Central memory CD8-positive, alpha-beta T cell (primary cell): Measurements from ENCODE around the gene CDK6.

ENCODE experiments used
- ATAC-seq: fragments of 150-1000 bp; cut with Tn5 transposase; replicated peaks from 2 replicates; pipeline ENCODE4 v1.10.0; 2022; ENCODE audit warnings: mild to moderate bottlenecking, moderate FRiP score, moderate number of reproducible peaks; ENCODE audit not compliant: poor library complexity, severe bottlenecking; ENCODE audit errors: extremely low read depth
- DNase-seq, 2 donors: peaks; one replicate each; pipeline ENCODE4 v3.0.0; 2021; ENCODE audit warnings: low spot score in 2 of 2
- H3K27ac Mint-ChIP-seq: one replicate; pipeline ENCODE4 v1.8.0; 2022; ENCODE audit warnings: low read depth, mild to moderate bottlenecking, moderate library complexity, mixed read lengths
- H3K27me3 Mint-ChIP-seq: one replicate; pipeline ENCODE4 v1.8.0; 2022; ENCODE audit warnings: mixed read lengths
- H3K36me3 Mint-ChIP-seq: one replicate; pipeline ENCODE4 v1.8.0; 2022; ENCODE audit warnings: mild to moderate bottlenecking, moderate library complexity, mixed read lengths; ENCODE audit not compliant: insufficient read depth
- H3K4me1 Mint-ChIP-seq: one replicate; pipeline ENCODE4 v1.8.0; 2022; ENCODE audit warnings: mixed read lengths
- H3K4me3 Mint-ChIP-seq: one replicate; pipeline ENCODE4 v1.8.0; 2022; ENCODE audit warnings: mild to moderate bottlenecking, moderate library complexity, mixed read lengths
- H3K9me3 Mint-ChIP-seq: one replicate; pipeline ENCODE4 v1.8.0; 2022; ENCODE audit warnings: mixed read lengths

The CDK6 gene

GRCh38 chr7:92831716-92832533, 4.4 kb downstream of the CDK6 start:
- ATAC-seq: no peak
- peaks cover 19% of the 10 kb centered on the region for H3K36me3 Mint-ChIP-seq

DNA sequence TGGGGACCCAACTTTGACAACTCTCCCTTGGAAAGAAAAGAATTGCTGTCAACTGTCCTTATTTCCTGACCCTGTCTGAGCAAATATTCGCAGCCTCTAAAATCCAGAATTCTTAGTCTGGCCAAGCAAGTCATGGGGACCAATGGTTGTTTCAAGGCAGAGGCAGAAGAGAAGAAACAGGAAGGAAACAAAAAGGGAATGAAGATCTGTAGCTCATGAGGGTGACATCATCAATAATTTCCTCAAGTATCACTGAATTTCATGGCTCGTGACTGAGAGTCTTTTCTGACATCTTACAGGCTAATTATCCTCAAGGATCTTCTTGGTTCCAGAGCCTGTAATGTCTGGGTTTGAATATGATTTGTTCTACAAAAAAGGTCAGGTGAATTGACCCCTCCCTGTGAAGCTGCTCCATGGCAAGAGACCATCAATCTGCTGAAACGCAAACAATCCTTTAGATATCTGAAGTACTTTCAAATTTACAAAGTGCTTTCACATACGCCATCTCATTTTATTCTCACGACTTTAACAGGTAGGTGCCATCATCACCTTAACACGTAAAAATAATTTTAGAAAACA, 5.8 kb downstream of the CDK6 start:
- no peaks in the 10 kb centered on the region for H3K9me3 Mint-ChIP-seq
- no peak for ATAC-seq
- no peak for DNase-seq
- peaks cover 17% of the 10 kb centered on the region for H3K36me3 Mint-ChIP-seq
- peak overlapping the region; percentile 89 for H3K4me3 Mint-ChIP-seq
- no peaks in the 10 kb centered on the region for H3K27me3 Mint-ChIP-seq
- H3K27ac Mint-ChIP-seq: no peak overlapping the region
- H3K4me1 Mint-ChIP-seq: peaks cover 56% of the 10 kb centered on the region

More at GRCh38 chr7:92831716-92832533, 4.4 kb downstream of the CDK6 start:
- peaks cover 45% of the 10 kb centered on the region for H3K4me1 Mint-ChIP-seq
- no peaks in the 10 kb centered on the region for H3K27me3 Mint-ChIP-seq
- no peak for DNase-seq
- no peaks in the 10 kb centered on the region for H3K9me3 Mint-ChIP-seq
- H3K27ac Mint-ChIP-seq: peak overlapping the region; percentile 93
- peak overlapping the region; percentile 89 for H3K4me3 Mint-ChIP-seq

DNA sequence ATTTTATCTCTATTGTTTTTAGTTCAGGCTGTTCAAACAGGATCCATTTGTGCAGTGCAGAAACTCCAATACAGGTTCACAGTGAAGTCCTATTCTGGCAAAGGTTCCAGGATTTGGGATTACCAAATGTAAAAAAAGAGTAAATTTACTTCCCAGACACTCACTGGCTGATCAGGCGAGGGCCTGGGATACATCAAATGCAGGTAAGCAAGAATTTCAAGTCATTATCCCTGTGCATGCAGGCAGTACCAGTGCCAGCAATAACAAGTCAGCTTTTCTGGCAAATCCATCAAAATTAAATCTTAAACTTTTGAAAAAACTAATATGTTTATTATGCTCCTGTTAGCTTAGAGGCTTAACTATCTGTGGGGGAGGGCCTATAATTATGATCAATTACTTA, 6.3 kb downstream of the CDK6 start:
- Mint-ChIP-seq H3K9me3 (no peaks in the 10 kb centered on the region), H3K36me3 (peaks cover 15% of the 10 kb centered on the region), H3K4me1 (peaks cover 61% of the 10 kb centered on the region), H3K27ac (no peak overlapping the region), H3K27me3 (no peaks in the 10 kb centered on the region), H3K4me3 (no peak overlapping the region)
- no peak for ATAC-seq
- DNase-seq: no peak

DNA sequence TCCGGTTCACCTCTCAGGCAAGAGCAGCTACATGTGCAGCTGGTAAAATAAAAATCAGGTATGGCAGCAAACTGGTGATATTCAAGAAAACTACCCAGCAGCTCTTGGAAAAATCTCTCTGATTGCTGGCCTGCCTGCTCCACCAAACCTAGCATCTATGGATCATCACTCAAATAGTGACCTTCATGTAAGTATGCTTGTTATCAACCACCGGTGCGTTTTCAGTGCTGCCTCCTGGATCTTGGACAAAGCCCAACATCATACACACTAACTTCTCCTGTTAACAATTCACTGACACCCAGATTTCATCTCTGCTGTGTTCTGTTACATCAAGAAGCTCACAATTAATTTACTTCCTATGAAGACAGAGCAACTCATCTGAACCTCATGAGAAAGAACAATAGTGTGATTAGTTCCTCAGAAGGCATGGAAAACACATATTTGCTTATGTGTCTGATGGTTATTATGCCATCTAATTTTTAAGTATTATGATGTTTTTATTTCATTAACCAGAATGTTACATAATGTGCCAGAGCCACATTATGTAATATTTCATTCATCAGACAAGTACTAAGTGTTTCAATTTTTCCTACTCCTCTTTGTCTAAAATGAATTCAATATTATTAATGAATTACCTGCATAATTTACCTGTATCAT, 8.8 kb downstream of the CDK6 start:
- no peak overlapping the region for H3K4me3 Mint-ChIP-seq
- no peak overlapping the region for H3K27ac Mint-ChIP-seq
- H3K4me1 Mint-ChIP-seq: peaks cover 62% of the 10 kb centered on the region
- peaks cover 4% of the 10 kb centered on the region for H3K36me3 Mint-ChIP-seq
- DNase-seq (no peak), ATAC-seq (no peak)
- H3K27me3 Mint-ChIP-seq: no peaks in the 10 kb centered on the region
- no peaks in the 10 kb centered on the region for H3K9me3 Mint-ChIP-seq

DNA sequence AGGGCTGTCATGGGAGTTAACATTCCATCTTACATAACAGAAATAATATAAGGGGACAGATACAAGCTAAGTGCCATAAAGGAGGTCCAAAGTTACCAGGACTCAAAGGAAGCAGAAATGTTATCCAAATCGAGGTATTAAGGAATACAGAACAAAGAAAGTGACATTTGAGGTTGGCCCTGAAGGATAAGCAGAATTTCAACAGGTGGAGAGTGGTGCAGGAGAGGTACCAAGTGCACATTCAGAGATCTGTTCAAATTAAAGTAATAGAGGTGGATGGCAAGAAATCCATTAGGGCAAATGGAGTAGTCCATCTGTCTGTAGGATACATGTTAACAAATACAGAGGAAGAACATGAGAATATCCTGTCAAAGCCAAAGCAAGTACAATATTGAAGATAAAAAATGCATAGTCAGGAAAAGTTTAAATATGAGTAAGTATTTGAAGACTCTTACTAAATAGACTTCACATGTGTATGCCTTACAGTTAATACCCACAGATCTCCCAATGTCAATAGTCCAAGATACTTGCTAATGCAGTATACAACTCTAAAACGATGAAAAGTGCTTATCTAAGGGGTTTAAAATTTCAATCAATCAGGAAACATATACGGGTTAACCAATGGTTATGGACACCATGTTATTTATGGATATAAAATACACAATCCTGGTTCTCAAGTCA, 10.0 kb downstream of the CDK6 start:
- peaks cover 2% of the 10 kb centered on the region for H3K36me3 Mint-ChIP-seq
- DNase-seq (no peak), ATAC-seq (no peak)
- H3K27ac Mint-ChIP-seq: peak overlapping the region; percentile 17
- H3K27me3 Mint-ChIP-seq: no peaks in the 10 kb centered on the region
- no peak overlapping the region for H3K4me3 Mint-ChIP-seq
- peaks cover 50% of the 10 kb centered on the region for H3K4me1 Mint-ChIP-seq
- no peaks in the 10 kb centered on the region for H3K9me3 Mint-ChIP-seq

DNA sequence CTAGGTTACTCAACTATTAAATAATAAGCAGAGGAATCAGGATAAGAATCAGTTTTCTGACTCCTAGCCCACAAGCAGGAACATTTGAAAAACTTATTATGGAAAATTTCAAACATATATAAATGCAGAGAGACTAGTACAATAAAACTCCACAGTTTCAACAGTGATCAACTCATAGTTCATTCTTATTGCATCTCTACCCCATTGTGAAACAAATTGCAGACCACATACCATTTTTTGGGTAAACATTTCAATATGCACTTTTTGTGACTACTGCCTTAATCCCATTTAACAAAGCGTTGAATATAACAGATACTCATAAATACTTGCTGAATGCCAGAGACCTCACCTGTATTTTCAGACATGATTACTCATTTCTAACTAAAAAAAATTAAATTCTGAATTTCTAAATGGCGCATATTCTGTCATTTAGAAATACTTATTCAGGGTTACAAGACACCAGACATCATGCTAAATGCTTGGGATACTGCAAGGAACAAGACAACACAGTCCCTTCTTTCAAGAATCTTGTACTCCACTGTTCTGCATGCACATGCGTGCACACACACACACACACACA, 11.4 kb downstream of the CDK6 start:
- no peaks in the 10 kb centered on the region for H3K9me3 Mint-ChIP-seq
- H3K4me3 Mint-ChIP-seq: no peak overlapping the region
- DNase-seq: no peak
- H3K4me1 Mint-ChIP-seq: peaks cover 45% of the 10 kb centered on the region
- ATAC-seq: no peak
- H3K36me3 Mint-ChIP-seq: peaks cover 2% of the 10 kb centered on the region
- peak overlapping the region; percentile 17 for H3K27ac Mint-ChIP-seq
- H3K27me3 Mint-ChIP-seq: no peaks in the 10 kb centered on the region

DNA sequence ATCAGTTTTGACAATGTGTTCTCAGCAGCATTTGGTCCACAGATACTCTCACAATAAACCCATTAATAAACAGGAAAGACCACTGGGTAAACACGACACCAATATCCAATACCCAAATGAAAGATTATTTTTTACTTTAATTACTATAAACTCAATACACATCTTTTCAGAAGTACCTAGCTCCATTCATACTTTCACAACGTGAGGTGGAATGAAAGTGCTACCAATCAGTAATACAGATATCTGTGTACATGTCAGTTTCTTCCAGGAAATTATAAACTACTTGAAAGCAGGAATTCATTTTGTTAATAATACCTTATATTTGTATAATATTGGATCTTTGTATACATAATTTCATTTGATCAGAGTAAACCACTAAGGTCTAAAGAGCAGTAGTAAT, 11.9 kb downstream of the CDK6 start:
- Mint-ChIP-seq H3K4me1 (peaks cover 50% of the 10 kb centered on the region), H3K4me3 (no peak overlapping the region), H3K27ac (no peak overlapping the region), H3K27me3 (no peaks in the 10 kb centered on the region), H3K9me3 (no peaks in the 10 kb centered on the region), H3K36me3 (peaks cover 2% of the 10 kb centered on the region)
- ATAC-seq: no peak
- DNase-seq: no peak

GRCh38 chr7:92823042-92823441, 13.3 kb downstream of the CDK6 start:
- H3K27me3 Mint-ChIP-seq: no peaks in the 10 kb centered on the region
- no peak for ATAC-seq
- no peak overlapping the region for H3K4me3 Mint-ChIP-seq
- no peaks in the 10 kb centered on the region for H3K9me3 Mint-ChIP-seq
- no peak overlapping the region for H3K27ac Mint-ChIP-seq
- peaks cover 59% of the 10 kb centered on the region for H3K4me1 Mint-ChIP-seq
- DNase-seq: no peak
- peaks cover 2% of the 10 kb centered on the region for H3K36me3 Mint-ChIP-seq

DNA sequence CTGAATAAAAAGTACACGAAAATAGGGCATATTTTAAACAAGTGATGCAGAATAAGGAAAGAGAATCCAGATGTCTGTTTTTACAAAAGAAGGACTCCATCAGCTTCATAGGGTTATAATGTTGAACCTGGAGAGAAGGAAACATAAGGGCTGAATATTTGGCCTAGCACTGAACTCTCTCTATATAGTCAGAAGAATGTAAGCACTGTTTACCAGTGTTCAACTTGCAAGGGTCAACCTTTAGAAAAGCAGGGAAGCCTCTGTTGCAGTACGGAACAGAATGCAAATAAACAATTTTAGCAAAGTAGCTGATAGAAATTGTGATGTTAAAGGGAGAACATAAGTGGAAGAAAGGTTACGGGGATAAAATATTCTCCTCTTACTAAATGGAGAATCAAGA, 16.2 kb downstream of the CDK6 start:
- DNase-seq (no peak), ATAC-seq (no peak)
- Mint-ChIP-seq H3K4me1 (peaks cover 52% of the 10 kb centered on the region), H3K4me3 (no peak overlapping the region), H3K9me3 (peaks cover 8% of the 10 kb centered on the region), H3K36me3 (no peaks in the 10 kb centered on the region), H3K27me3 (no peaks in the 10 kb centered on the region), H3K27ac (peak overlapping the region; percentile 36)

DNA sequence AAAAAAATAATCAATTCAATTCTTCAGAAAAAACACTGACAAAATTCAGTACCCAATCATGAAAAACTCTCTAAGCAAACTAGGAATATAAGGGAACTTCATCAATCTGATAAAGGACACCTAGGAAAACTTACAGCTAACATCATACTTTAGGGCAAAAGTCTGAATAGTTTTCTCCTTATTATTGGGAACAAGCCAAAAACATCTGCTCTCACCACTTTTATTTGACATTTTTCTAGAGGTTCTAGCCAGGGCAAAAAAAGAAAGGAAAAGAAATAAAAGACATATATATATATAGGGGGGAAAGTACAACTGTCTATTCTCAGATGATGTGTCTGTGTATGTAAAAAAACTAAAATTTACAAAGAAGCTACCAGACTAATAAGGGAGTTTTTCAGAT, 19.0 kb downstream of the CDK6 start:
- DNase-seq (no peak), ATAC-seq (no peak)
- H3K9me3 Mint-ChIP-seq: peaks cover 8% of the 10 kb centered on the region
- H3K36me3 Mint-ChIP-seq: no peaks in the 10 kb centered on the region
- H3K4me3 Mint-ChIP-seq: no peak overlapping the region
- peaks cover 52% of the 10 kb centered on the region for H3K4me1 Mint-ChIP-seq
- no peaks in the 10 kb centered on the region for H3K27me3 Mint-ChIP-seq
- H3K27ac Mint-ChIP-seq: no peak overlapping the region

- peaks cover 8% of the 10 kb centered on the region for H3K9me3 Mint-ChIP-seq
- no peaks in the 10 kb centered on the region for H3K27me3 Mint-ChIP-seq
- H3K27ac Mint-ChIP-seq: no peak overlapping the region
- DNase-seq: no peak
- H3K4me3 Mint-ChIP-seq: no peak overlapping the region
- H3K4me1 Mint-ChIP-seq: peaks cover 52% of the 10 kb centered on the region
- no peak for ATAC-seq
- no peaks in the 10 kb centered on the region for H3K36me3 Mint-ChIP-seq
Observed at GRCh38 chr7:92815412-92815811, 21.0 kb downstream of the CDK6 start.

DNA sequence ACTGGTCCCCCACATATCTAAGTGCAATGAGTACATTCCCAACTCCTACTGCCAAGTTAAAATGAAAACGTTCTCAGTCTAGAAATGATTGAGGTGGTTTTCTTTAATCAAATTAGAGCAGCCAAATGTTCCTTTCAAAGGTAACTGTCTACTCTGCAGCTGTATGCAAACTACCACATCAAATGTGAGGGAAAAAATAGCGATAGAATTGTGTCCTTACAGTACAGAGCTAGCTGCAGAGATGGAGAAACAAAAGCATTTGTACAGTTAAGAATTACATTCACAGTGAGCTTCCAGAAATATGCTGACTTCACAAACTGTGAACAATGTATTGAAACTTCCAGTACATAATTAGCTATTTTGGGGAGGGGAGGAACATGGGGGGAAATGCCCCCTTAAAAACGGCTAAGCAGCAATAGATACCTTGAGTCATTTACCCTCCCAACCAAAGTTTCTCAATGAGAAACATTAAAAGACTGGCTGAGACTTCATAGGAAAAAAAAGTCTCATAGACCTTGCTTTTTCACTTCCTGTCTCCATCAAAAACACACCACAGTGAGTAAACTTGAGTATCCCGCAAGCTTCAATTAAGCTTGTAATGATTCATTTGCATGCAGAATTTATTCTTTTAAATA, 22.9 kb downstream of the CDK6 start:
- Mint-ChIP-seq H3K27me3 (no peaks in the 10 kb centered on the region), H3K9me3 (peaks cover 8% of the 10 kb centered on the region), H3K36me3 (peaks cover 8% of the 10 kb centered on the region), H3K4me3 (no peak overlapping the region), H3K4me1 (peaks cover 48% of the 10 kb centered on the region), H3K27ac (no peak overlapping the region)
- no peak for DNase-seq
- peak; percentile 31 for ATAC-seq
